Measurements from ENCODE around the gene DAAM1.

- no peak for TF ChIP-seq RAD21 (IDR thresholded peaks at IDR 0.05; ENCODE audit: low read length)
- TF ChIP-seq CTCF (IDR thresholded peaks at IDR 0.05) = no peak
- no peak for TF ChIP-seq MXI1 (IDR thresholded peaks at IDR 0.05; ENCODE audit: low read depth, low read length)
- TF ChIP-seq REST (IDR thresholded peaks at IDR 0.05; ENCODE audit: low read depth, low read length) = no peak
- no peak for TF ChIP-seq TAF1 (IDR thresholded peaks at IDR 0.05; ENCODE audit: borderline replicate concordance, low read depth, low read length)
- no peak for TF ChIP-seq MEF2A (IDR thresholded peaks at IDR 0.05; ENCODE audit: borderline replicate concordance, low read depth)
- no peak for TF ChIP-seq USF1 (IDR thresholded peaks at IDR 0.05; ENCODE audit: borderline replicate concordance, low read depth)
- no peak for TF ChIP-seq ZBTB33 (IDR thresholded peaks at IDR 0.05; ENCODE audit: borderline replicate concordance, low read depth)
- TF ChIP-seq SIN3A (IDR thresholded peaks at IDR 0.05; ENCODE audit: borderline replicate concordance, low read depth, low read length) = no peak
- no peak for TF ChIP-seq NRF1 (IDR thresholded peaks at IDR 0.05; ENCODE audit: low read depth, low read length)
- no peak for TF ChIP-seq POLR2AphosphoS5 (IDR thresholded peaks at IDR 0.05; ENCODE audit: low read depth, low read length)
- no peak for TF ChIP-seq EP300 (IDR thresholded peaks at IDR 0.05; ENCODE audit: borderline replicate concordance in 1 of 2, low read depth in 1 of 2, low read length in 1 of 2)
Observed at GRCh38 chr14:59184396-59184795, 4.1 kb upstream of the DAAM1 start.
